GM12878 (cell line): Measurements from ENCODE around the gene PIGN. TPM values are rescaled to one million over a fixed set of nuclear protein-coding genes. Genes with fewer than 3 reads are reported as not detected.

Source experiments
- ATAC-seq: fragments of 200-7000 bp; cut with Tn5 transposase; 3 replicates; pipeline ENCODE4 v1.9.1; 2020; ENCODE audit warnings: mild to moderate bottlenecking, moderate library complexity
- BruUV-seq: library from RNA; stranded (reverse); fragments of 400-500 nt; replicated peaks from 2 replicates; lab custom pipeline; 2021; lab: Mats Ljungman, UMichigan
- CTCF ChIA-PET: fragments of 300-600 bp; sonication (Branson Sonifier 250); formaldehyde crosslinking; extraction: SDS; loops from one replicate; lab custom pipeline; 2021; ENCODE audit warnings: inconsistent platforms; lab: Yijun Ruan, JAX
- POLR2A ChIA-PET: fragments of 350-600 bp; formaldehyde crosslinking; extraction: SDS; loops from one replicate; lab custom pipeline; 2021; ENCODE audit warnings: inconsistent platforms; lab: Charles Lee
- RAD21 ChIA-PET: fragments of 300-600 bp; sonication (Branson Sonifier 250); formaldehyde crosslinking; loops from one replicate; lab custom pipeline; 2023; ENCODE audit warnings: antibody characterized with exemption; ENCODE audit not compliant: unreplicated experiment; lab: Charles Lee
- SMC1A ChIA-PET: fragments of 300-600 bp; sonication (Branson Sonifier 250); formaldehyde crosslinking; loops from one replicate; lab custom pipeline; 2023; ENCODE audit not compliant: unreplicated experiment, uncharacterized antibody; lab: Charles Lee
- DNase-seq: peaks from one replicate; pipeline ENCODE4 v3.0.0-alpha.2; 2011; ENCODE audit warnings: low read depth, low spot score
- FAIRE-seq: peaks from 3 replicates; lab custom pipeline; 2011; peaks lifted over from hg19 to GRCh38; lab: Jason Lieb, UNC
- H2AFZ ChIP-seq: 2 replicates; pipeline ENCODE4 v1.6.0; 2011; ENCODE audit warnings: low read depth, low read length, control low read depth; ENCODE audit not compliant: control insufficient read depth
- H3K27ac ChIP-seq: 2 replicates; pipeline ENCODE4 v1.5.1; 2011; ENCODE audit warnings: control low read depth; ENCODE audit not compliant: control insufficient read depth, insufficient read depth
- H3K27me3 ChIP-seq, 2 experiments: replicated peaks in 1 of 2; 2 replicates each; pipeline versions ENCODE4 v1.6.0 to v1.6.1; 2011; ENCODE audit warnings: low read length in 1 of 2; ENCODE audit not compliant: control insufficient read depth in 2 of 2, insufficient read depth in 2 of 2
- H3K36me3 ChIP-seq, 2 experiments: 2 replicates each; pipeline ENCODE4 v1.5.1; 2011; ENCODE audit warnings: low read length in 1 of 2; ENCODE audit not compliant: control insufficient read depth in 2 of 2, insufficient read depth in 2 of 2
- H3K4me1 ChIP-seq: 2 replicates; pipeline ENCODE4 v1.6.1; 2011; ENCODE audit warnings: mild to moderate bottlenecking, low read length, moderate library complexity, mixed read lengths; ENCODE audit not compliant: control insufficient read depth, insufficient read depth
- H3K4me2 ChIP-seq: 2 replicates; pipeline ENCODE4 v1.6.0; 2011; ENCODE audit warnings: control low read depth; ENCODE audit not compliant: control insufficient read depth, insufficient read depth
- H3K4me3 ChIP-seq: fragments of 200-600 bp; sonication (generic); 2 replicates; pipeline ENCODE4 v1.5.1; 2016
- H3K79me2 ChIP-seq: 2 replicates; pipeline ENCODE4 v1.6.0; 2011; ENCODE audit warnings: low read length; ENCODE audit not compliant: control insufficient read depth, insufficient read depth
- H3K9ac ChIP-seq: 2 replicates; pipeline ENCODE4 v1.8.0; 2011; ENCODE audit warnings: low read length, control low read depth, mixed read lengths; ENCODE audit not compliant: control insufficient read depth, insufficient read depth
- H3K9me3 ChIP-seq: replicated peaks from 3 replicates; pipeline ENCODE4 v1.5.1; 2011; ENCODE audit warnings: mild to moderate bottlenecking, low read length; ENCODE audit not compliant: control insufficient read depth, insufficient read depth
- H4K20me1 ChIP-seq: 2 replicates; pipeline ENCODE4 v1.6.0; 2011; ENCODE audit not compliant: control insufficient read depth, insufficient read depth
- ASH2L ChIP-seq: fragments of 300-600, 200-600 bp; sonication (generic); IDR thresholded peaks from 2 replicates; pipeline ENCODE4 v1.6.1; 2017; ENCODE audit warnings: low read depth, mild to moderate bottlenecking, borderline replicate concordance
- BACH1 ChIP-seq: fragments of 450-650 bp; IDR thresholded peaks from 2 replicates; pipeline ENCODE4 v1.6.1; 2017; ENCODE audit warnings: mild to moderate bottlenecking, borderline replicate concordance
- CHD4 ChIP-seq: fragments of 200-600 bp; sonication (generic); IDR thresholded peaks from 2 replicates; pipeline ENCODE4 v1.6.1; 2016; ENCODE audit warnings: mild to moderate bottlenecking
- FOXM1 ChIP-seq: IDR thresholded peaks from 2 replicates; pipeline ENCODE4 v1.6.1; 2012; ENCODE audit warnings: low read depth, mild to moderate bottlenecking, inconsistent platforms, low read length, moderate library complexity
- IRF4 ChIP-seq: IDR thresholded peaks from 2 replicates; pipeline ENCODE4 v1.6.1; 2011; ENCODE audit warnings: low read depth, low read length
- RCOR1 ChIP-seq: conservative IDR thresholded peaks from 2 replicates; pipeline ENCODE4 v1.6.1; 2012; ENCODE audit warnings: low read depth, low read length, improper control_type of control experiment
- STAT3 ChIP-seq: IDR thresholded peaks from 2 replicates; pipeline ENCODE4 v1.6.1; 2011; ENCODE audit warnings: low read depth, low read length, improper control_type of control experiment
- WRNIP1 ChIP-seq: IDR thresholded peaks from 2 replicates; pipeline ENCODE4 v1.6.1; 2011; ENCODE audit warnings: low read depth, low read length, improper control_type of control experiment, borderline replicate concordance
- WGBS: methylation state at CpG from one replicate; pipeline ENCODE4 v1.1.6; 2016; ENCODE audit warnings: low lambda C conversion rate; ENCODE audit not compliant: insufficient replicate concordance, insufficient coverage; ENCODE audit errors: missing lambda C conversion rate; 5-methylcytosine and 5-hydroxymethylcytosine counted together
- in situ Hi-C: fragments of 300-500 bp; cut with MboI; formaldehyde crosslinking; loops from 9 replicates; pipeline ENCODE4 v1.14.3; 2018; ENCODE audit warnings: mixed read lengths
- intact Hi-C: fragments of 100-400 bp; cut with micrococcal nuclease; formaldehyde crosslinking; loops from one replicate; pipeline ENCODE4 v1.14.2; 2022; ENCODE audit not compliant: unreplicated experiment
- polyA plus RNA-seq, 11 experiments: library from polyadenylated mRNA; depleted of rRNA in 4 of 11; unstranded in 6 of 11; stranded (reverse) in 5 of 11; fragments of >200 nt; fragmentation: Nextera tagmentation in 4 of 11; fragmentation: Illumina TruSeq in 1 of 11; extraction: Ambion mirVana in 4 of 11; extraction: Trizol in 1 of 11; gene quantifications; 1 replicate in 1 of 11; 2 replicates in 10 of 11; pipeline versions ENCODE4 v1.2.1 to v1.2.3, GENCODE V29; 2011 to 2016; ENCODE audit warnings: inconsistent platforms in 2 of 11, missing spikeins in 2 of 11, low read depth in 1 of 11
- total RNA-seq, 4 experiments: library from RNA; depleted of rRNA in 3 of 4; stranded (reverse); fragments of >200 nt in 3 of 4; fragmentation: Illumina TruSeq in 1 of 4; extraction: Trizol in 1 of 4; gene quantifications; 2 replicates each; pipeline versions ENCODE4 v1.2.1 to v1.2.3, GENCODE V29; 2013 to 2021
- TF ChIP-seq, protein P1 (sequence below): IDR thresholded peaks from 2 replicates; pipeline ENCODE4 v1.6.1; 2012; ENCODE audit warnings: improper control_type of control experiment, low read depth, low read length; ENCODE audit not compliant: insufficient replicate concordance

Gene PIGN
- total and polyA plus RNA-seq, 10 of the 15 experiments (the other 5 are each of a cell fraction or from before 2014, with no cell fraction given), result 6.9 to 25.4 (median 18.7) TPM

GRCh38 chr18:61993831-61994230 is 193.0 kb downstream of the PIGN start:
- SMC1A ChIA-PET, result interaction anchor here (0.8 kb wide), 1 partner anchor 17 kb away, joined by 3 read pairs; no protein-coding TSS in a partner anchor
- BruUV-seq, result no TSS peak
- POLR2A ChIA-PET, result interaction anchor here (0.5 kb wide), 1 partner anchor 802 kb away, joined by 4 read pairs; no protein-coding TSS in a partner anchor
- H3K9me3 ChIP-seq, result no peaks in the 10 kb centered on the region; the same call in 2 of the 3 replicates
- no peak for ATAC-seq
- no peak overlapping the region for H3K27ac ChIP-seq
- TF ChIP-seq, protein P1, sequence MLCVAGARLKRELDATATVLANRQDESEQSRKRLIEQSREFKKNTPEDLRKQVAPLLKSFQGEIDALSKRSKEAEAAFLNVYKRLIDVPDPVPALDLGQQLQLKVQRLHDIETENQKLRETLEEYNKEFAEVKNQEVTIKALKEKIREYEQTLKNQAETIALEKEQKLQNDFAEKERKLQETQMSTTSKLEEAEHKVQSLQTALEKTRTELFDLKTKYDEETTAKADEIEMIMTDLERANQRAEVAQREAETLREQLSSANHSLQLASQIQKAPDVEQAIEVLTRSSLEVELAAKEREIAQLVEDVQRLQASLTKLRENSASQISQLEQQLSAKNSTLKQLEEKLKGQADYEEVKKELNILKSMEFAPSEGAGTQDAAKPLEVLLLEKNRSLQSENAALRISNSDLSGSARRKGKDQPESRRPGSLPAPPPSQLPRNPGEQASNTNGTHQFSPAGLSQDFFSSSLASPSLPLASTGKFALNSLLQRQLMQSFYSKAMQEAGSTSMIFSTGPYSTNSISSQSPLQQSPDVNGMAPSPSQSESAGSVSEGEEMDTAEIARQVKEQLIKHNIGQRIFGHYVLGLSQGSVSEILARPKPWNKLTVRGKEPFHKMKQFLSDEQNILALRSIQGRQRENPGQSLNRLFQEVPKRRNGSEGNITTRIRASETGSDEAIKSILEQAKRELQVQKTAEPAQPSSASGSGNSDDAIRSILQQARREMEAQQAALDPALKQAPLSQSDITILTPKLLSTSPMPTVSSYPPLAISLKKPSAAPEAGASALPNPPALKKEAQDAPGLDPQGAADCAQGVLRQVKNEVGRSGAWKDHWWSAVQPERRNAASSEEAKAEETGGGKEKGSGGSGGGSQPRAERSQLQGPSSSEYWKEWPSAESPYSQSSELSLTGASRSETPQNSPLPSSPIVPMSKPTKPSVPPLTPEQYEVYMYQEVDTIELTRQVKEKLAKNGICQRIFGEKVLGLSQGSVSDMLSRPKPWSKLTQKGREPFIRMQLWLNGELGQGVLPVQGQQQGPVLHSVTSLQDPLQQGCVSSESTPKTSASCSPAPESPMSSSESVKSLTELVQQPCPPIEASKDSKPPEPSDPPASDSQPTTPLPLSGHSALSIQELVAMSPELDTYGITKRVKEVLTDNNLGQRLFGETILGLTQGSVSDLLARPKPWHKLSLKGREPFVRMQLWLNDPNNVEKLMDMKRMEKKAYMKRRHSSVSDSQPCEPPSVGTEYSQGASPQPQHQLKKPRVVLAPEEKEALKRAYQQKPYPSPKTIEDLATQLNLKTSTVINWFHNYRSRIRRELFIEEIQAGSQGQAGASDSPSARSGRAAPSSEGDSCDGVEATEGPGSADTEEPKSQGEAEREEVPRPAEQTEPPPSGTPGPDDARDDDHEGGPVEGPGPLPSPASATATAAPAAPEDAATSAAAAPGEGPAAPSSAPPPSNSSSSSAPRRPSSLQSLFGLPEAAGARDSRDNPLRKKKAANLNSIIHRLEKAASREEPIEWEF, result no peak
- no peak for TF ChIP-seq IRF4
- TF ChIP-seq STAT3, result no peak
- no peak for TF ChIP-seq FOXM1
- no peak for TF ChIP-seq WRNIP1
- TF ChIP-seq CHD4, result no peak
- no peak for TF ChIP-seq BACH1
- no peak for TF ChIP-seq RCOR1
- no peak for TF ChIP-seq ASH2L
- in situ Hi-C loops, result no loop called here
- no peaks in the 10 kb centered on the region for H3K79me2 ChIP-seq
- no peaks in the 10 kb centered on the region for H4K20me1 ChIP-seq
- CTCF ChIA-PET, result no interaction called here
- no peak for DNase-seq
- H3K4me3 ChIP-seq, result no peak overlapping the region
- H3K27me3 ChIP-seq, result no peaks in the 10 kb centered on the region
- FAIRE-seq, result no peak
- H3K4me2 ChIP-seq, result no peak overlapping the region
- no peak overlapping the region for H3K9ac ChIP-seq
- RAD21 ChIA-PET, result no interaction called here
- 13% methylated on average over 1 of the region's 1 CpG for WGBS
- H2AFZ ChIP-seq, result no peak overlapping the region
- H3K36me3 ChIP-seq, result no peaks in the 10 kb centered on the region
- H3K4me1 ChIP-seq, result no peaks in the 10 kb centered on the region
- intact Hi-C loops, result no loop called here
